ENCODE measurements around the gene HSPB7. TPM values are rescaled to one million over a fixed set of nuclear protein-coding genes. Genes with fewer than 3 reads are reported as not detected.
"Not testable (repeated sequence)": the region's sequence is repeated elsewhere in the genome, so short reads cannot be mapped to it uniquely, and the experiment has no call there.

HSPB7 gene
- total and polyA plus RNA-seq, 8 donors: 1.5 to 22.1 (median 3.7) TPM

- Histone ChIP-seq H3K27ac (no peak overlapping the region), H3K36me3 (no peaks in the 10 kb centered on the region), H3K4me1 (no peaks in the 10 kb centered on the region), H3K9me3 (no peaks in the 10 kb centered on the region), H3K4me3 (no peak overlapping the region), H3K27me3 (no peaks in the 10 kb centered on the region)
- intact Hi-C loops (cut with DNase I): no loop called here
- DNase-seq: no peak
- TF ChIP-seq CTCF (IDR thresholded peaks at IDR 0.05): no peak
- no peak for ATAC-seq
These were observed 11.0 kb downstream of the HSPB7 start for GRCh38 chr1:16006552-16007485.

GRCh38 chr1:16006010-16006409, 11.8 kb downstream of the HSPB7 start:
- no peaks in the 10 kb centered on the region for H3K27me3 ChIP-seq
- ATAC-seq: no peak
- no peak overlapping the region for H3K4me3 ChIP-seq
- no peak for DNase-seq
- no peak for TF ChIP-seq CTCF (IDR thresholded peaks at IDR 0.05)
- H3K4me1 ChIP-seq: no peaks in the 10 kb centered on the region
- H3K9me3 ChIP-seq: no peaks in the 10 kb centered on the region
- intact Hi-C loops (cut with DNase I): no loop called here
- no peak overlapping the region for H3K27ac ChIP-seq
- H3K36me3 ChIP-seq: no peaks in the 10 kb centered on the region

- no peak for ATAC-seq
- H3K27me3 ChIP-seq: no peaks in the 10 kb centered on the region
- H3K9me3 ChIP-seq: no peaks in the 10 kb centered on the region
- no peak overlapping the region for H3K27ac ChIP-seq
- TF ChIP-seq CTCF (IDR thresholded peaks at IDR 0.05): no peak
- DNase-seq: no peak
- no peaks in the 10 kb centered on the region for H3K36me3 ChIP-seq
- H3K4me3 ChIP-seq: no peak overlapping the region
- no peaks in the 10 kb centered on the region for H3K4me1 ChIP-seq
- intact Hi-C loops (cut with DNase I): no loop called here
These were observed 12.2 kb downstream of the HSPB7 start for GRCh38 chr1:16005597-16005996.

GRCh38 chr1:16001274-16001673, 16.6 kb downstream of the HSPB7 start:
- ATAC-seq; H3K27me3 ChIP-seq; H3K4me3 ChIP-seq; H3K27ac ChIP-seq; H3K4me1 ChIP-seq; H3K9me3 ChIP-seq; intact Hi-C loops (cut with DNase I); DNase-seq; H3K36me3 ChIP-seq: not testable (repeated sequence)

- no peak overlapping the region for H3K27ac ChIP-seq
- no peak for ATAC-seq
- intact Hi-C loops (cut with DNase I): no loop called here
These were observed 18.9 kb downstream of the HSPB7 start for GRCh38 chr1:15998929-15999328.

More at GRCh38 chr1:15998929-15999328, 18.9 kb downstream of the HSPB7 start:
- Histone ChIP-seq H3K36me3 (no peaks in the 10 kb centered on the region), H3K4me1 (no peaks in the 10 kb centered on the region), H3K27me3 (no peaks in the 10 kb centered on the region), H3K9me3 (no peaks in the 10 kb centered on the region), H3K4me3 (no peak overlapping the region)
- TF ChIP-seq CTCF (IDR thresholded peaks at IDR 0.05): no peak
- DNase-seq: peak in 1 of 4 donors; percentile 44
